Fibroblast of pulmonary artery (primary cell): ENCODE data around the gene FBXL17.

ENCODE experiments used
- DNase-seq: peaks from one replicate; pipeline ENCODE4 v3.0.0-alpha.2; 2010; ENCODE audit warnings: low read depth
- H3K4me3 ChIP-seq: replicated peaks from 2 replicates; pipeline ENCODE4 v1.5.1; 2011; ENCODE audit warnings: low read depth, mild to moderate bottlenecking, control low read depth, low read length, moderate library complexity
- TF ChIP-seq, protein P1 (sequence below): IDR thresholded peaks from 2 replicates; pipeline ENCODE4 v1.5.1; 2011; ENCODE audit warnings: mild to moderate bottlenecking, control low read depth, low read length, inconsistent platforms; ENCODE audit errors: missing control alignments

The FBXL17 gene

DNA sequence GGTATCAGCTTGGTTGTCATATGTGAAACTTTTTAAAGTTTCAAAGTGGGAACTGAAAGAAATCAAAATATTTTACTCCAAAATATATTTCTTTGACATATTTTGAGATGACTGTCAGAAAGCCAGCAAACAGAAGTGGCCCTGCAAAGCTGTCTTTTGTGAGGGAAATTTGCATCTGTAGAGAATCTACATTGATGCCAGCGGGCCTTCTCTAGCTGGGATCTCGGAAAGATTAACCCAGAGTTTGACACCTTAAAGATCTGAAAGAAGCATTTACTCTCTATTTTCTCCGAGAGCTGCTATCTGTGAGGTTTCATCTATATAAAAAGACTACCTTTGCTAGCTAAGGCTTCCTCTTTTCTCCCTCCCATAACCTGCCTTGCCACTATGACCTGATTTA is 303.6 kb downstream of the FBXL17 start:
- H3K4me3 ChIP-seq: no peak overlapping the region
- DNase-seq: no peak
- TF ChIP-seq, protein P1, sequence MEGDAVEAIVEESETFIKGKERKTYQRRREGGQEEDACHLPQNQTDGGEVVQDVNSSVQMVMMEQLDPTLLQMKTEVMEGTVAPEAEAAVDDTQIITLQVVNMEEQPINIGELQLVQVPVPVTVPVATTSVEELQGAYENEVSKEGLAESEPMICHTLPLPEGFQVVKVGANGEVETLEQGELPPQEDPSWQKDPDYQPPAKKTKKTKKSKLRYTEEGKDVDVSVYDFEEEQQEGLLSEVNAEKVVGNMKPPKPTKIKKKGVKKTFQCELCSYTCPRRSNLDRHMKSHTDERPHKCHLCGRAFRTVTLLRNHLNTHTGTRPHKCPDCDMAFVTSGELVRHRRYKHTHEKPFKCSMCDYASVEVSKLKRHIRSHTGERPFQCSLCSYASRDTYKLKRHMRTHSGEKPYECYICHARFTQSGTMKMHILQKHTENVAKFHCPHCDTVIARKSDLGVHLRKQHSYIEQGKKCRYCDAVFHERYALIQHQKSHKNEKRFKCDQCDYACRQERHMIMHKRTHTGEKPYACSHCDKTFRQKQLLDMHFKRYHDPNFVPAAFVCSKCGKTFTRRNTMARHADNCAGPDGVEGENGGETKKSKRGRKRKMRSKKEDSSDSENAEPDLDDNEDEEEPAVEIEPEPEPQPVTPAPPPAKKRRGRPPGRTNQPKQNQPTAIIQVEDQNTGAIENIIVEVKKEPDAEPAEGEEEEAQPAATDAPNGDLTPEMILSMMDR: no peak

- TF ChIP-seq, protein P1: no peak
- no peak overlapping the region for H3K4me3 ChIP-seq
- DNase-seq: no peak
Measured at GRCh38 chr5:108074626-108075025, 307.3 kb downstream of the FBXL17 start.

DNA sequence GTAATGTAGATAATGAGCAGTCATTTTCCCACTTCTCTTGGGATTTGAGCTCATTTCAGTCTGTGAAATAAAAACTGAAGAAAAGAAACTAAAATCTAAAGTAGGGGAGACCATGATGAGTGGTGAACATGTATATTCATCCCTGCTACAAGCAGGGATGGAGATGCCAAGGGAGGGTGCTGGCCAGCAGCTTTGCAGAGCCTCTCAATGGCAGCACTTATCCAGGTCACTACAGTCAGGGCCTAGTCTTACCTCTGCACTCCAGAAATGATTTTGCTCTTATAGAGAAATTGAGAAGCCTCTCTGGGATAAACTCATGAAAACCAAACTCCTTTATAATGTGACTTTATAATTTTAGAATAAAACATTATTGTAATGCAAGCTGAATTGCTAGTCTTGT is 317.6 kb downstream of the FBXL17 start:
- TF ChIP-seq, protein P1: no peak
- no peak for DNase-seq
- no peak overlapping the region for H3K4me3 ChIP-seq

DNA sequence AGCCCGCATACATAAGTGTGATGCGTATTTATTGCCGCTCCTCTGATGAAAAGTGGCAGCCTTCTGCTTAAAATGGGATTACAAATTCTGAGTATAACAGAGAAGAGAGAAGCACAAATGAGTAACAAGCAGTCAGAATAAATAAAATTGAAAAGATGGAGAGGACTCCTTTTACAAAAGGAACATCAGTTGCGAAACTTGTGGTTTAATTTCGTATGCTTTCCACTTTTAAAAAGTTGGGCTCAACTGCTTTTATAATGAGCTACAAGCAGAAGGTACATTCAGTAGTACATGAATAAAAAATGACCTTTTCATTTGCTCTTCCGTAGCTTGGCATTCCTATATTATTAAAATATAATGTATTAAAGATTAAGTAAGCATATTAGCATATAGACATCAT is 320.0 kb downstream of the FBXL17 start:
- TF ChIP-seq, protein P1: no peak
- no peak overlapping the region for H3K4me3 ChIP-seq
- DNase-seq: peak; percentile 9

- TF ChIP-seq, protein P1: no peak
- DNase-seq: no peak
- H3K4me3 ChIP-seq: no peak overlapping the region
Measured at GRCh38 chr5:108060340-108060739, 321.6 kb downstream of the FBXL17 start.

DNA sequence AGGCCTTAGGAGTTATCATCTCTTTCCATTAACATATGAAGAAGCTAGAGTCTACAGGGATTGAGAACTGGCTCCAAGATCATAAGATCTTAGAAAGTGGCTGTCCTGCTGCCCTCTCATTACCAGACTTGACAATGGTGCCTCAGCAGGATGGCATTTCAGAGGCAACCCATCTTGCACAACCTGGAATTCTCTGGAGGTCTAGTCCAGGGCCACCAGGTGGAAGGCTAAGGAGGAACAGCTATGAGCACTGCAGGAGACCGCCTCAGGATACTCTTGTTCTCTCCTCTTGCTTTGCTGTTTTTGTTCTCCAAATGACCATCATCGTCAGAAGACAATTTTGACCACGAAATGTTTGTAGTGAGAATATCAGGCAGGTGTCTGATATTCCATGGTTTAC is 322.6 kb downstream of the FBXL17 start:
- TF ChIP-seq, protein P1: no peak
- no peak for DNase-seq

GRCh38 chr5:108054349-108054748 is 327.5 kb downstream of the FBXL17 start:
- DNase-seq: no peak
- no peak overlapping the region for H3K4me3 ChIP-seq
- TF ChIP-seq, protein P1: no peak

More for the DNA sequence above, 322.6 kb downstream of the FBXL17 start:
- no peak overlapping the region for H3K4me3 ChIP-seq
